ENCODE measurements around the gene VIPR1. TPM values are rescaled to one million over a fixed set of nuclear protein-coding genes. Genes with fewer than 3 reads are reported as not detected.
"Not testable (repeated sequence)": the region's sequence is repeated elsewhere in the genome, so short reads cannot be mapped to it uniquely, and the experiment has no call there.

VIPR1 gene
- total RNA-seq, 1 donor from 2014 or later: 2.4 TPM

GRCh38 chr3:42569593-42570142 lies 67.2 kb downstream of the VIPR1 start:
- no peak for DNase-seq (ENCODE audit: low spot score)

- DNase-seq (ENCODE audit: low spot score): no peak
Observed at GRCh38 chr3:42572278-42572677, 69.8 kb downstream of the VIPR1 start.

GRCh38 chr3:42575137-42575741 lies 72.8 kb downstream of the VIPR1 start:
- no peak for DNase-seq (ENCODE audit: low spot score)

- no peak for DNase-seq (ENCODE audit: low spot score)
Observed at GRCh38 chr3:42578054-42578453, 75.6 kb downstream of the VIPR1 start.

- DNase-seq (ENCODE audit: low spot score): not testable (repeated sequence)
Observed at GRCh38 chr3:42579346-42579745, 76.9 kb downstream of the VIPR1 start.

- no peak for DNase-seq (ENCODE audit: low spot score)
Observed at GRCh38 chr3:42581400-42581708, 78.9 kb downstream of the VIPR1 start.

- peak; percentile 98 for DNase-seq (ENCODE audit: low spot score)
Observed at GRCh38 chr3:42581709-42582473, 79.4 kb downstream of the VIPR1 start, which contains the start of gene SEC22C. TSS of gene SEC22C (minus strand) at chr3:42581967. CDS start at chr3:42569046, 12,921 bp downstream.

GRCh38 chr3:42582474-42583070 lies 80.1 kb downstream of the VIPR1 start:
- no peak for DNase-seq (ENCODE audit: low spot score)

Other genes with a start within 250 kb of the VIPR1 start
- gene CCK, start 236.5 kb upstream of the VIPR1 start, total RNA-seq: 0.48 TPM
- not detected for gene LYZL4, start 92.0 kb upstream of the VIPR1 start, total RNA-seq
- 44.7 TPM for gene SEC22C, start 79.3 kb downstream of the VIPR1 start, total RNA-seq
- 23.3 TPM for gene SS18L2, start 88.2 kb downstream of the VIPR1 start, total RNA-seq
- gene NKTR, start 98.0 kb downstream of the VIPR1 start, total RNA-seq: 80.6 TPM
- gene ZBTB47, start 151.1 kb downstream of the VIPR1 start, total RNA-seq: 58.2 TPM
- not detected for gene KLHL40, start 182.9 kb downstream of the VIPR1 start, total RNA-seq
- gene HHATL, start 200.2 kb downstream of the VIPR1 start, total RNA-seq: 0.48 TPM